ENCODE data around the gene JOSD2.

JOSD2 gene

GRCh38 chr19:50459638-50460037, 51.4 kb downstream of the JOSD2 start:
- no peak for TF ChIP-seq CTCF (IDR thresholded peaks at IDR 0.05)
- no peaks in the 10 kb centered on the region for H3K36me3 ChIP-seq (ENCODE audit: control insufficient read depth, insufficient read depth, low read length)
- no peaks in the 10 kb centered on the region for H3K4me1 ChIP-seq
- H2AFZ ChIP-seq, result no peak overlapping the region
- no peaks in the 10 kb centered on the region for H3K27me3 ChIP-seq (ENCODE audit: control insufficient read depth, insufficient read depth, low read length)
- no peak overlapping the region for H3K9ac ChIP-seq
- H3K9me3 ChIP-seq (ENCODE audit: control insufficient read depth, low read length), result no peaks in the 10 kb centered on the region
- H3K27ac ChIP-seq, result no peak overlapping the region
- no peaks in the 10 kb centered on the region for H3K79me2 ChIP-seq
- H3K4me2 ChIP-seq (ENCODE audit: low read length), result no peak overlapping the region
- no peak overlapping the region for H3K4me3 ChIP-seq (ENCODE audit: low read depth, low read length)

- H3K4me1 ChIP-seq, result no peaks in the 10 kb centered on the region
- no peak overlapping the region for H3K4me3 ChIP-seq (ENCODE audit: low read depth, low read length)
- no peak for TF ChIP-seq CTCF (IDR thresholded peaks at IDR 0.05)
- no peaks in the 10 kb centered on the region for H3K36me3 ChIP-seq (ENCODE audit: control insufficient read depth, insufficient read depth, low read length)
- no peak overlapping the region for H3K4me2 ChIP-seq (ENCODE audit: low read length)
- no peaks in the 10 kb centered on the region for H3K9me3 ChIP-seq (ENCODE audit: control insufficient read depth, low read length)
- H3K27me3 ChIP-seq (ENCODE audit: control insufficient read depth, insufficient read depth, low read length), result no peaks in the 10 kb centered on the region
- no peaks in the 10 kb centered on the region for H3K79me2 ChIP-seq
- H3K27ac ChIP-seq, result no peak overlapping the region
- H2AFZ ChIP-seq, result no peak overlapping the region
- H3K9ac ChIP-seq, result no peak overlapping the region
Observed at GRCh38 chr19:50459067-50459456, 51.9 kb downstream of the JOSD2 start.

GRCh38 chr19:50458396-50459066, 52.5 kb downstream of the JOSD2 start:
- H3K4me1 ChIP-seq, result no peaks in the 10 kb centered on the region
- H3K4me2 ChIP-seq (ENCODE audit: low read length), result no peak overlapping the region
- no peaks in the 10 kb centered on the region for H3K27me3 ChIP-seq (ENCODE audit: control insufficient read depth, insufficient read depth, low read length)
- no peaks in the 10 kb centered on the region for H3K36me3 ChIP-seq (ENCODE audit: control insufficient read depth, insufficient read depth, low read length)
- H3K9ac ChIP-seq, result no peak overlapping the region
- no peak for TF ChIP-seq CTCF (IDR thresholded peaks at IDR 0.05)
- no peaks in the 10 kb centered on the region for H3K79me2 ChIP-seq
- H3K4me3 ChIP-seq (ENCODE audit: low read depth, low read length), result no peak overlapping the region
- H3K9me3 ChIP-seq (ENCODE audit: control insufficient read depth, low read length), result no peaks in the 10 kb centered on the region
- H3K27ac ChIP-seq, result no peak overlapping the region
- no peak overlapping the region for H2AFZ ChIP-seq

- H3K4me2 ChIP-seq (ENCODE audit: low read length), result no peak overlapping the region
- H3K4me3 ChIP-seq (ENCODE audit: low read depth, low read length), result no peak overlapping the region
- no peak overlapping the region for H3K9ac ChIP-seq
- H2AFZ ChIP-seq, result no peak overlapping the region
- H3K36me3 ChIP-seq (ENCODE audit: control insufficient read depth, insufficient read depth, low read length), result no peaks in the 10 kb centered on the region
- no peaks in the 10 kb centered on the region for H3K79me2 ChIP-seq
- H3K27ac ChIP-seq, result no peak overlapping the region
- no peaks in the 10 kb centered on the region for H3K9me3 ChIP-seq (ENCODE audit: control insufficient read depth, low read length)
- no peaks in the 10 kb centered on the region for H3K27me3 ChIP-seq (ENCODE audit: control insufficient read depth, insufficient read depth, low read length)
- no peak for TF ChIP-seq CTCF (IDR thresholded peaks at IDR 0.05)
- no peaks in the 10 kb centered on the region for H3K4me1 ChIP-seq
Observed at GRCh38 chr19:50457300-50457699, 53.7 kb downstream of the JOSD2 start.

All from parathyroid adenoma (tissue), 2 donors.